ENCODE results near the gene HSD3B7. TPM values are rescaled to one million over a fixed set of nuclear protein-coding genes. Genes with fewer than 3 reads are reported as not detected.

The HSD3B7 gene
- polyA plus RNA-seq, 4 donors: 9.4 to 10.1 (median 9.7) TPM

- no peak for DNase-seq (ENCODE audit: low read depth in 4 of 4, low spot score in 3 of 4)
These were observed 28.2 kb upstream of the HSD3B7 start for GRCh38 chr16:30956601-30957455.

GRCh38 chr16:30957456-30958174, 27.4 kb upstream of the HSD3B7 start, which contains the start of gene SETD1A:
TSS of gene SETD1A (plus strand) at chr16:30957754. CDS start at chr16:30958732, 978 bp downstream.
- DNase-seq (ENCODE audit: low read depth in 4 of 4, low spot score in 3 of 4): peak; percentile 90 to 91 (median 90)

- no peak for DNase-seq (ENCODE audit: low read depth in 4 of 4, low spot score in 3 of 4)
These were observed 26.6 kb upstream of the HSD3B7 start for GRCh38 chr16:30958175-30959079.

- DNase-seq (ENCODE audit: low read depth in 4 of 4, low spot score in 3 of 4): no peak
These were observed 23.6 kb upstream of the HSD3B7 start for GRCh38 chr16:30961384-30961783.

- no peak for DNase-seq (ENCODE audit: low read depth in 4 of 4, low spot score in 3 of 4)
These were observed 21.0 kb upstream of the HSD3B7 start for GRCh38 chr16:30963925-30964511.

- DNase-seq (ENCODE audit: low read depth in 4 of 4, low spot score in 3 of 4): no peak
These were observed 20.3 kb upstream of the HSD3B7 start for GRCh38 chr16:30964574-30965226.

- no peak for DNase-seq (ENCODE audit: low read depth in 4 of 4, low spot score in 3 of 4)
These were observed 19.6 kb upstream of the HSD3B7 start for GRCh38 chr16:30965436-30965835.

GRCh38 chr16:30966033-30966619, 18.9 kb upstream of the HSD3B7 start:
- DNase-seq (ENCODE audit: low read depth in 4 of 4, low spot score in 3 of 4): no peak

- DNase-seq (ENCODE audit: low read depth in 4 of 4, low spot score in 3 of 4): no peak
These were observed 17.2 kb upstream of the HSD3B7 start for GRCh38 chr16:30967795-30968194.

GRCh38 chr16:30969246-30969842, 15.7 kb upstream of the HSD3B7 start:
- no peak for DNase-seq (ENCODE audit: low read depth in 4 of 4, low spot score in 3 of 4)

GRCh38 chr16:30971298-30971697, 13.7 kb upstream of the HSD3B7 start:
- no peak for DNase-seq (ENCODE audit: low read depth in 4 of 4, low spot score in 3 of 4)

GRCh38 chr16:30972872-30973271, 12.1 kb upstream of the HSD3B7 start:
- no peak for DNase-seq (ENCODE audit: low read depth in 4 of 4, low spot score in 3 of 4)

- no peak for DNase-seq (ENCODE audit: low read depth in 4 of 4, low spot score in 3 of 4)
These were observed 10.7 kb upstream of the HSD3B7 start for GRCh38 chr16:30974348-30974747.

- no peak for DNase-seq (ENCODE audit: low read depth in 4 of 4, low spot score in 3 of 4)
These were observed 8.5 kb upstream of the HSD3B7 start for GRCh38 chr16:30976486-30976885.

GRCh38 chr16:30977502-30977901, 7.5 kb upstream of the HSD3B7 start:
- no peak for DNase-seq (ENCODE audit: low read depth in 4 of 4, low spot score in 3 of 4)

GRCh38 chr16:30979170-30980022, 5.6 kb upstream of the HSD3B7 start:
- DNase-seq (ENCODE audit: low read depth in 4 of 4, low spot score in 3 of 4): no peak

- no peak for DNase-seq (ENCODE audit: low read depth in 4 of 4, low spot score in 3 of 4)
These were observed 5.0 kb upstream of the HSD3B7 start for GRCh38 chr16:30980023-30980371.

GRCh38 chr16:30980434-30980833, 4.6 kb upstream of the HSD3B7 start:
- DNase-seq (ENCODE audit: low read depth in 4 of 4, low spot score in 3 of 4): no peak
